WTC11 (cell line): ENCODE measurements around the gene SDF4. TPM values are rescaled to one million over a fixed set of nuclear protein-coding genes. Genes with fewer than 3 reads are reported as not detected.
A peak's percentile ranks its signal among the peaks of the same experiment; 100 is the strongest.

Experiments
- ATAC-seq: fragments of 200-7000 bp; cut with Tn5 transposase; 2 replicates; pipeline ENCODE4 v1.10.0; 2021; ENCODE audit warnings: mild to moderate bottlenecking, moderate library complexity
- CTCF ChIA-PET: fragments of 300-600 bp; sonication (Branson Sonifier 250); formaldehyde crosslinking; loops from one replicate; lab custom pipeline; 2021; ENCODE audit warnings: antibody characterized with exemption; lab: Charles Lee
- POLR2A ChIA-PET: fragments of 350-600 bp; sonication (Branson Sonifier 250); formaldehyde crosslinking; loops from one replicate; lab custom pipeline; 2021; ENCODE audit warnings: antibody characterized with exemption; lab: Charles Lee
- DNase-seq: peaks from one replicate; pipeline ENCODE4 v3.0.0; 2021; ENCODE audit warnings: low spot score
- H3K27ac Mint-ChIP-seq: 2 replicates; pipeline ENCODE4 v1.8.0; 2021; ENCODE audit warnings: mixed read lengths
- H3K27me3 Mint-ChIP-seq: 2 replicates; pipeline ENCODE4 v1.8.0; 2021; ENCODE audit warnings: low read depth, mild to moderate bottlenecking, moderate library complexity, mixed read lengths
- H3K36me3 Mint-ChIP-seq: 2 replicates; pipeline ENCODE4 v1.8.0; 2021; ENCODE audit warnings: mixed read lengths
- H3K4me1 Mint-ChIP-seq: 2 replicates; pipeline ENCODE4 v1.8.0; 2022; ENCODE audit warnings: mixed read lengths
- H3K4me3 Mint-ChIP-seq: 2 replicates; pipeline ENCODE4 v1.8.0; 2021; ENCODE audit warnings: mild to moderate bottlenecking, moderate library complexity, mixed read lengths
- H3K9me3 Mint-ChIP-seq: 2 replicates; pipeline ENCODE4 v1.8.0; 2021; ENCODE audit warnings: mixed read lengths
- ATF1 ChIP-seq: sonication (generic); formaldehyde crosslinking; IDR thresholded peaks from 2 replicates; pipeline ENCODE4 v1.8.1; 2023; ENCODE audit warnings: mild to moderate bottlenecking, moderate library complexity, missing genetic modification reagents
- ETV6 ChIP-seq: sonication (generic); formaldehyde crosslinking; IDR thresholded peaks from 2 replicates; pipeline ENCODE4 v1.8.1; 2022; ENCODE audit warnings: mild to moderate bottlenecking, missing genetic modification reagents
- IRF2 ChIP-seq: sonication (generic); formaldehyde crosslinking; IDR thresholded peaks from 2 replicates; pipeline ENCODE4 v1.8.0; 2022; ENCODE audit warnings: low read depth, missing genetic modification reagents, borderline replicate concordance
- NR3C1 ChIP-seq: sonication (generic); formaldehyde crosslinking; conservative IDR thresholded peaks from 2 replicates; pipeline ENCODE4 v1.8.1; 2023; ENCODE audit warnings: low read depth, mild to moderate bottlenecking, missing genetic modification reagents
- SMAD4 ChIP-seq: sonication (generic); formaldehyde crosslinking; IDR thresholded peaks from 2 replicates; pipeline ENCODE4 v1.8.0; 2022; ENCODE audit warnings: mild to moderate bottlenecking, missing genetic modification reagents
- SOX15 ChIP-seq: fragments of 250-450 bp; sonication (Bioruptor Pico); IDR thresholded peaks from 2 replicates; pipeline ENCODE4 v1.9.0; 2021; ENCODE audit warnings: mild to moderate bottlenecking
- TEAD4 ChIP-seq: sonication (generic); formaldehyde crosslinking; IDR thresholded peaks from 2 replicates; pipeline ENCODE4 v1.8.0; 2022; ENCODE audit warnings: mild to moderate bottlenecking, missing genetic modification reagents
- TP53 ChIP-seq: sonication (generic); formaldehyde crosslinking; IDR thresholded peaks from 2 replicates; pipeline ENCODE4 v1.8.1; 2023; ENCODE audit warnings: mild to moderate bottlenecking, missing genetic modification reagents
- ZNF138 ChIP-seq: sonication (generic); formaldehyde crosslinking; conservative IDR thresholded peaks from 2 replicates; pipeline ENCODE4 v1.8.1; 2022; ENCODE audit warnings: mild to moderate bottlenecking, moderate library complexity, missing genetic modification reagents
- ZNF263 ChIP-seq: sonication (generic); formaldehyde crosslinking; IDR thresholded peaks from 2 replicates; pipeline ENCODE4 v1.8.1; 2022; ENCODE audit warnings: low read depth, mild to moderate bottlenecking, moderate library complexity, missing genetic modification reagents
- ZNF396 ChIP-seq: fragments of 250-450 bp; sonication (Bioruptor Pico); IDR thresholded peaks from 2 replicates; pipeline ENCODE4 v1.8.0; 2021; ENCODE audit warnings: mild to moderate bottlenecking, moderate library complexity, borderline replicate concordance
- ZNF423 ChIP-seq: fragments of 250-450 bp; sonication (Bioruptor Pico); IDR thresholded peaks from 2 replicates; pipeline ENCODE4 v2.1.2; 2022; ENCODE audit warnings: mild to moderate bottlenecking, moderate library complexity
- total RNA-seq: library from RNA; stranded (reverse); gene quantifications from 3 replicates; pipeline ENCODE4 v1.2.3, GENCODE V29; 2021
- TF ChIP-seq, protein P1 (sequence below): fragments of 250-450 bp; sonication (Bioruptor Pico); IDR thresholded peaks from 2 replicates; pipeline ENCODE4 v1.8.0; 2021; ENCODE audit warnings: mild to moderate bottlenecking
- TF ChIP-seq, protein P2 (sequence below): sonication (generic); formaldehyde crosslinking; IDR thresholded peaks from 2 replicates; pipeline ENCODE4 v1.8.1; 2022; ENCODE audit warnings: low read depth, mild to moderate bottlenecking, moderate library complexity, missing genetic modification reagents, borderline replicate concordance
- TF ChIP-seq, protein P3 (sequence below): sonication (generic); formaldehyde crosslinking; IDR thresholded peaks from 2 replicates; pipeline ENCODE4 v1.8.0; 2022; ENCODE audit warnings: mild to moderate bottlenecking, missing genetic modification reagents
- TF ChIP-seq, protein P4 (sequence below): sonication (generic); formaldehyde crosslinking; IDR thresholded peaks from 2 replicates; pipeline ENCODE4 v1.8.1; 2022; ENCODE audit warnings: mild to moderate bottlenecking, moderate library complexity, missing genetic modification reagents
- TF ChIP-seq, protein P5 (sequence below): fragments of 250-450 bp; sonication (Bioruptor Pico); conservative IDR thresholded peaks from 2 replicates; pipeline ENCODE4 v1.9.0; 2021; ENCODE audit warnings: mild to moderate bottlenecking
- TF ChIP-seq, protein P6 (sequence below): fragments of 250-450 bp; sonication (Bioruptor Pico); IDR thresholded peaks from 2 replicates; pipeline ENCODE4 v1.9.0; 2021; ENCODE audit warnings: moderate library complexity, mild to moderate bottlenecking, inconsistent platforms, borderline replicate concordance
- TF ChIP-seq, protein P7 (sequence below): sonication (generic); formaldehyde crosslinking; IDR thresholded peaks from 2 replicates; pipeline ENCODE4 v1.8.0; 2022; ENCODE audit warnings: mild to moderate bottlenecking, missing genetic modification reagents

SDF4 gene
- total RNA-seq, 1 experiment from 2014 or later: 101 TPM

DNA sequence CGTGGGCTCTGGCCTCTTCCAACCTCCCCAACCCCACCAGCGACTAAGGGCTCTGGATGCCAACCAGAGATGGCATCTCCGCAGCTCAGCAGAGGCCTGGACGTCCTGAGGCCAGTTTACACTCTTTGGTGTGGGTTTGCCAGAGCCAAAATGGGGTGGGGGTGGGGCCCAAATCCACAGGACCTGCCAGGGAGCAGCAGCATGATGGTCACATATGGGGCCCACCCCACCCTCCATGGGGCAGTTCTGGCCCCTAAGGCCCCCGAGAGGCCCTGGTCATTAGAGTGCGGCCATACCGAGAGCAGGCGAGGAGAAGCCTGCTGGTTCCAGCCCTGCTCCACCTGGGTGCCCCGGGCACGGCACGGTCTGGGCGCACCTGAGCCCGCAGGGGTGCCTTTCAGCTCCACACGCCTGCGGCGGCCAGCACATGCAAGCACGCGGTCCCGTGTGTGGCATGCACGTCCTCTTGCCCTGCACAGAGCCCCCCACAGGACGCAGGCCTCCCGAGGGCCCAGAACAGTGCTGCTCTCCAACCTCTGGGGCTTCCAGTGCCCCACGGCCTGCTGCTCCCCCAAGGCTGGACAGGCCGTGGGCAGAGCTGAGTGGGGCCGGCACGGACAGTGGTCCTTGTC lies 9.9 kb upstream of the SDF4 start (continued):
- no peak for TF ChIP-seq ETV6 (CRISPR knock-in tag)
- TF ChIP-seq ZNF423: no peak

DNA sequence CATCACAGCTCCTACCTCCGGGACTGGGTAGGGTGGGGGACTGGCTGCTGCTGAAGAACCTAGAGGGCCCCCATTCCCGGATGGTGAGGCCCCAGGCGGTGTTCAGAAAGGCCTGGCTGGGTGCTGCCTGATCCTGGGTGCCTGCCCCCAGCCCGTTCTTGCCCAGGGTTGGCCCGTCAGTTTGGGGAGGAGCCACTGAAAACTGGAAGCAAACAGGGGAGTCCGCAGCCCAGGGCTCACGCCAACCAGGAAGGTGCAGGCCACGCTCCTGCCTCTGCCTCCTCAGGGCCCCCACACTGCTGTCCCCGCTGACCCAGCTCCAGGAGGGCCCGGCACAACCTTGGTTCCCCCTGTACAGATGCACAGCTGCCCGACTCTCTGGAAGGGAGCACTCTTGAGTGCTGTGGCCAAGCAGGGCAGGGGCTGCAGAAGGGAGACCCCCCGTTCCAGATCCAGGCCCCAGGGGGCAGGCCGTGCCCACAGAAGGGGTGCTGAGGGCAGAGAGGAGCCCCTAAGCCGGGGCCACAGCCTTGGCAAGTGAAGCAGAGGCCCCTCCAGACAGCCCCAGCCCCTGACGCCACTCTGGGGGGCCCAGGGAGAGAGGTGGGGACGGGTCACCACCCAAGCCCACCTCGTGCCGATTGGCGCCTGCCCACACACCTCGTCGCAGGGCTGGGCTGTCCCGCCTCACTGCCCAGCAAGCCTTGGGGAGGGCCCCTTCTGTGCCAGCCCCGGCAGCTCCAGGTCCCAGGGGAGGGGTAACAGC lies 9.2 kb upstream of the SDF4 start:
- CTCF ChIA-PET: no interaction called here
- POLR2A ChIA-PET: no interaction called here
- ATAC-seq: no peak

DNA sequence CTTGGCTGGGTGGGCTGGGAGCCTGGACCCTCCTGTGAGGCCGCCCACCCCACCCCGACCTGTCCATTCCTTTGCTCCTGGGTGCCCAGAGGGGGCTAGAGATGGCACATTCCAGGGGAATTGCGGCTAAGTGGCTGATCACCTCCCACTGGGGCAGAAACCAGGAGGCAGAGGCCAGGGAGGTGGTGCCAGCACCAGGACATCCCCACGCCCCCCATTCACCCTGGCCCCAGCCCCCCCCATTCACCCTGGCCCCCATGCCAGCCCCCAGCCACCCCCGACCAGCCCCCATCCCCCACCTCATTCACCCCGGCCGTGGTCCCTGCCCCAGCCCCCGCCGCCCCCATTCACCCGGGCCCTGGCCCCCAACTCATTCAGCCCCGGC lies 8.5 kb upstream of the SDF4 start:
- H3K36me3 Mint-ChIP-seq: no peaks in the 10 kb centered on the region
- H3K27ac Mint-ChIP-seq: no peak overlapping the region
- ATAC-seq: no peak
- H3K4me1 Mint-ChIP-seq: no peaks in the 10 kb centered on the region
- no peaks in the 10 kb centered on the region for H3K27me3 Mint-ChIP-seq
- TF ChIP-seq IRF2 (CRISPR knock-in tag): no peak
- TF ChIP-seq TEAD4: no peak
- TF ChIP-seq SOX15 (CRISPR knock-in tag): no peak
- no peak for TF ChIP-seq NR3C1 (CRISPR knock-in tag)
- TF ChIP-seq SMAD4: no peak
- TF ChIP-seq, protein P1, sequence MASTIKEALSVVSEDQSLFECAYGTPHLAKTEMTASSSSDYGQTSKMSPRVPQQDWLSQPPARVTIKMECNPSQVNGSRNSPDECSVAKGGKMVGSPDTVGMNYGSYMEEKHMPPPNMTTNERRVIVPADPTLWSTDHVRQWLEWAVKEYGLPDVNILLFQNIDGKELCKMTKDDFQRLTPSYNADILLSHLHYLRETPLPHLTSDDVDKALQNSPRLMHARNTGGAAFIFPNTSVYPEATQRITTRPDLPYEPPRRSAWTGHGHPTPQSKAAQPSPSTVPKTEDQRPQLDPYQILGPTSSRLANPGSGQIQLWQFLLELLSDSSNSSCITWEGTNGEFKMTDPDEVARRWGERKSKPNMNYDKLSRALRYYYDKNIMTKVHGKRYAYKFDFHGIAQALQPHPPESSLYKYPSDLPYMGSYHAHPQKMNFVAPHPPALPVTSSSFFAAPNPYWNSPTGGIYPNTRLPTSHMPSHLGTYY (CRISPR knock-in tag): no peak
- no peak for TF ChIP-seq ZNF396 (CRISPR knock-in tag)
- TF ChIP-seq, protein P2, sequence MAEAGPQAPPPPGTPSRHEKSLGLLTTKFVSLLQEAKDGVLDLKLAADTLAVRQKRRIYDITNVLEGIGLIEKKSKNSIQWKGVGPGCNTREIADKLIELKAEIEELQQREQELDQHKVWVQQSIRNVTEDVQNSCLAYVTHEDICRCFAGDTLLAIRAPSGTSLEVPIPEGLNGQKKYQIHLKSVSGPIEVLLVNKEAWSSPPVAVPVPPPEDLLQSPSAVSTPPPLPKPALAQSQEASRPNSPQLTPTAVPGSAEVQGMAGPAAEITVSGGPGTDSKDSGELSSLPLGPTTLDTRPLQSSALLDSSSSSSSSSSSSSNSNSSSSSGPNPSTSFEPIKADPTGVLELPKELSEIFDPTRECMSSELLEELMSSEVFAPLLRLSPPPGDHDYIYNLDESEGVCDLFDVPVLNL (CRISPR knock-in tag): no peak
- TF ChIP-seq, protein P3, sequence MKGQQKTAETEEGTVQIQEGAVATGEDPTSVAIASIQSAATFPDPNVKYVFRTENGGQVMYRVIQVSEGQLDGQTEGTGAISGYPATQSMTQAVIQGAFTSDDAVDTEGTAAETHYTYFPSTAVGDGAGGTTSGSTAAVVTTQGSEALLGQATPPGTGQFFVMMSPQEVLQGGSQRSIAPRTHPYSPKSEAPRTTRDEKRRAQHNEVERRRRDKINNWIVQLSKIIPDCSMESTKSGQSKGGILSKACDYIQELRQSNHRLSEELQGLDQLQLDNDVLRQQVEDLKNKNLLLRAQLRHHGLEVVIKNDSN: no peak
- TF ChIP-seq, all 79 proteins: peak for 0
- no peaks in the 10 kb centered on the region for H3K9me3 Mint-ChIP-seq
- ChIA-PET CTCF (interaction anchor here (1.2 to 1.3 kb wide), 2 partner anchors 27 to 207 kb away, joined by 3 to 4 read pairs; no protein-coding TSS in a partner anchor), POLR2A (interaction anchor here (1.0 kb wide), 1 partner anchor 80 kb away, joined by 3 read pairs; no protein-coding TSS in a partner anchor)
- no peak overlapping the region for H3K4me3 Mint-ChIP-seq
- no peak for DNase-seq

More for the DNA sequence above, 9.2 kb upstream of the SDF4 start:
- no peak for DNase-seq
- H3K27ac Mint-ChIP-seq: no peak overlapping the region
- H3K4me1 Mint-ChIP-seq: no peaks in the 10 kb centered on the region
- TF ChIP-seq, protein P4, sequence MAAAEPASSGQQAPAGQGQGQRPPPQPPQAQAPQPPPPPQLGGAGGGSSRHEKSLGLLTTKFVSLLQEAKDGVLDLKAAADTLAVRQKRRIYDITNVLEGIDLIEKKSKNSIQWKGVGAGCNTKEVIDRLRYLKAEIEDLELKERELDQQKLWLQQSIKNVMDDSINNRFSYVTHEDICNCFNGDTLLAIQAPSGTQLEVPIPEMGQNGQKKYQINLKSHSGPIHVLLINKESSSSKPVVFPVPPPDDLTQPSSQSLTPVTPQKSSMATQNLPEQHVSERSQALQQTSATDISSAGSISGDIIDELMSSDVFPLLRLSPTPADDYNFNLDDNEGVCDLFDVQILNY: no peak
- TF ChIP-seq, protein P5, sequence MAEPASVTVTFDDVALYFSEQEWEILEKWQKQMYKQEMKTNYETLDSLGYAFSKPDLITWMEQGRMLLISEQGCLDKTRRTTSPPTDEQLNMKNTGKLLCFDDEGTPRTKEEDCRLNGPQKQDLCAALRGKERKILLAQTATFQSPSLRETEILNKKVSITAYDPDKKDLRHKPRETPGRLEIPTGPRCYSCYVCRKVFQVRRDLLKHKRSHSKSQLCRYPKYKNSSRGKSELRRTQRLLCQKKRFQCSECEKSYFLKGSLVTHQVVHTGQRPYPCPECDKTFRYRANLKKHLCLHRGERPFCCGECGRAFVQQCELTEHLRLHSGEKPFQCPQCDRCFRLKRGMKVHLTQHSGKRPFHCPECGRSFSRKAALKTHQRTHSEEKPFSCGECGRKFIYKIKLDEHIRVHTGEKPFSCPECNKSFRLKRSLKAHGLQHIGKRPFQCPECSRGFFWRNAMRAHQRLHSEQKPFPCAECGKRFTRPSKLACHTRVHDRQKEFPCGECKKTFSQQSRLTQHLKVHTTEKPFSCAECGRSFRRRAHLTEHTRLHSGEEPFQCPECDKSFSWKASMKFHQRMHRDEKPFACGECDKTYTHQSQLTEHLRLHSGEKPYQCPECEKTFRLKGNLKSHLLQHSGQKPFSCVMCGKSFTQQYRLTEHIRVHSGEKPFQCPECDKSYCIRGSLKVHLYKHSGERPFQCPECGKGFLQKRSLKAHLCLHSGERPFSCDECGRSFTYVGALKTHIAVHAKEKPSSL: no peak
- TF ChIP-seq, protein P6, sequence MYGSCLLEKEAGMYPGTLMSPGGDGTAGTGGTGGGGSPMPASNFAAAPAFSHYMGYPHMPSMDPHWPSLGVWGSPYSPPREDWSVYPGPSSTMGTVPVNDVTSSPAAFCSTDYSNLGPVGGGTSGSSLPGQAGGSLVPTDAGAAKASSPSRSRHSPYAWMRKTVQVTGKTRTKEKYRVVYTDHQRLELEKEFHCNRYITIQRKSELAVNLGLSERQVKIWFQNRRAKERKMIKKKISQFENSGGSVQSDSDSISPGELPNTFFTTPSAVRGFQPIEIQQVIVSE (CRISPR knock-in tag): no peak
- TF ChIP-seq ZNF138 (CRISPR knock-in tag): no peak
- TF ChIP-seq, protein P7, sequence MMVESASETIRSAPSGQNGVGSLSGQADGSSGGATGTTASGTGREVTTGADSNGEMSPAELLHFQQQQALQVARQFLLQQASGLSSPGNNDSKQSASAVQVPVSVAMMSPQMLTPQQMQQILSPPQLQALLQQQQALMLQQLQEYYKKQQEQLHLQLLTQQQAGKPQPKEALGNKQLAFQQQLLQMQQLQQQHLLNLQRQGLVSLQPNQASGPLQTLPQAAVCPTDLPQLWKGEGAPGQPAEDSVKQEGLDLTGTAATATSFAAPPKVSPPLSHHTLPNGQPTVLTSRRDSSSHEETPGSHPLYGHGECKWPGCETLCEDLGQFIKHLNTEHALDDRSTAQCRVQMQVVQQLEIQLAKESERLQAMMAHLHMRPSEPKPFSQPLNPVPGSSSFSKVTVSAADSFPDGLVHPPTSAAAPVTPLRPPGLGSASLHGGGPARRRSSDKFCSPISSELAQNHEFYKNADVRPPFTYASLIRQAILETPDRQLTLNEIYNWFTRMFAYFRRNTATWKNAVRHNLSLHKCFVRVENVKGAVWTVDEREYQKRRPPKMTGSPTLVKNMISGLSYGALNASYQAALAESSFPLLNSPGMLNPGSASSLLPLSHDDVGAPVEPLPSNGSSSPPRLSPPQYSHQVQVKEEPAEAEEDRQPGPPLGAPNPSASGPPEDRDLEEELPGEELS (CRISPR knock-in tag): no peak
- no peak for TF ChIP-seq TP53
- TF ChIP-seq ATF1 (CRISPR knock-in tag): no peak
- TF ChIP-seq ZNF263: peak; percentile 30; the same call in 1 of the 2 replicates
- H3K9me3 Mint-ChIP-seq: no peaks in the 10 kb centered on the region
- H3K4me3 Mint-ChIP-seq: no peak overlapping the region
- no peaks in the 10 kb centered on the region for H3K27me3 Mint-ChIP-seq
- H3K36me3 Mint-ChIP-seq: no peaks in the 10 kb centered on the region
